ENCODE results near the gene RGS2. TPM values are rescaled to one million over a fixed set of nuclear protein-coding genes. Genes with fewer than 3 reads are reported as not detected.

Gene RGS2
- total and polyA plus RNA-seq, 8 donors = 40.6 to 204 (median 101) TPM

DNA sequence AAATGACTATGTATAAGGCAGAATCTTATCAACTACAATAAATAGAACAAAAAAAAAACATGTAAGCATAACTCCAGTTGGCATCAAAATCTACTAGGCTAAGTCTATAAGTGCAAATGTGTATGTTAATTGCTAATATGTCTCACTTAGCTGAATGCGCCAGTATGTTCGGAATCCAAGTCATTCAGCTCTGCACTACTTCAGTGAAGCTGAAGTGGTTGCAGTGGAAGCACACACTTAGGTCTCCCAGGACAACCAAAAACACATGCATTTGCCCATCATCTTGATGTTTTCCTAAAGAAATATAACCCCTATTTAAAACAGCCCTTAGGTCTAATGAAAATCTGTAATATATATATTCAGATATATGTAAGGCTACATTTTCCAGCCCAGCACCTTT, 41.0 kb upstream of the RGS2 start:
- Histone ChIP-seq H3K27ac (no peak overlapping the region), H3K4me1 (no peaks in the 10 kb centered on the region), H3K9me3 (no peaks in the 10 kb centered on the region), H3K36me3 (no peaks in the 10 kb centered on the region), H3K4me3 (no peak overlapping the region), H3K27me3 (no peaks in the 10 kb centered on the region)
- intact Hi-C loops (cut with DNase I; ENCODE audit: low total_unique reads) = no loop called here
- no peak for TF ChIP-seq CTCF (IDR thresholded peaks at IDR 0.05)
- no peak for TF ChIP-seq POLR2AphosphoS5 (IDR thresholded peaks at IDR 0.05)
- TF ChIP-seq EP300 (IDR thresholded peaks at IDR 0.05) = no peak
- TF ChIP-seq POLR2A (IDR thresholded peaks at IDR 0.05) = no peak
- DNase-seq = no peak
- WGBS, 5 donors = 72 to 89% (median 80%) methylated on average over 2 of the region's 2 CpGs

DNA sequence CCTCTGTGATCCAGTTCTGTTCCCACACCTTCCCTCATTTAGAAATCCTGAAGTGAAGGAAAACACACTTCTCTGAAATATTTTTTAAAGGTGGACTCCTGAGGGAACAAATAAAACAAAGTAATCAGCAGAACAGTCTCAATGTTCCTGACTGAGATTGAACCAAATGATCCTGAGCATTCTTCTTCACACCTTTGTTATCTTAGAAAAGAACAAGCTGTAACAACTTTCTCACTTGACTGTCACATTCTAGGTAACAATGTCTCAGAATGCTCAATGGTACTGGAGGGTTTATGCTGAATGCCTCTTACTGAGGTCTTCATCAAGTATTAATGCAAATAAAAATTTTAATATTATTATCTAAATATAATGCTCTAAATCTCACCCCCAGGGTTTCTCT, 40.4 kb upstream of the RGS2 start:
- Histone ChIP-seq H3K27me3 (no peaks in the 10 kb centered on the region), H3K27ac (no peak overlapping the region), H3K36me3 (no peaks in the 10 kb centered on the region), H3K4me3 (no peak overlapping the region), H3K9me3 (no peaks in the 10 kb centered on the region), H3K4me1 (no peaks in the 10 kb centered on the region)
- intact Hi-C loops (cut with DNase I; ENCODE audit: low total_unique reads) = no loop called here
- TF ChIP-seq EP300 (IDR thresholded peaks at IDR 0.05) (no peak), CTCF (IDR thresholded peaks at IDR 0.05) (no peak), POLR2AphosphoS5 (IDR thresholded peaks at IDR 0.05) (no peak), POLR2A (IDR thresholded peaks at IDR 0.05) (no peak)
- no peak for DNase-seq

GRCh38 chr1:192771341-192771740, 37.5 kb upstream of the RGS2 start:
- no peaks in the 10 kb centered on the region for H3K27me3 ChIP-seq
- intact Hi-C loops (cut with DNase I; ENCODE audit: low total_unique reads) = no loop called here
- no peak overlapping the region for H3K4me3 ChIP-seq
- no peaks in the 10 kb centered on the region for H3K4me1 ChIP-seq
- H3K27ac ChIP-seq = no peak overlapping the region
- WGBS, 5 donors = 93 to 98% (median 96%) methylated on average over 4 of the region's 4 CpGs
- TF ChIP-seq POLR2AphosphoS5 (IDR thresholded peaks at IDR 0.05) (no peak), EP300 (IDR thresholded peaks at IDR 0.05) (no peak), CTCF (IDR thresholded peaks at IDR 0.05) (no peak), POLR2A (IDR thresholded peaks at IDR 0.05) (no peak)
- H3K9me3 ChIP-seq = no peaks in the 10 kb centered on the region
- DNase-seq = no peak
- H3K36me3 ChIP-seq = no peaks in the 10 kb centered on the region

DNA sequence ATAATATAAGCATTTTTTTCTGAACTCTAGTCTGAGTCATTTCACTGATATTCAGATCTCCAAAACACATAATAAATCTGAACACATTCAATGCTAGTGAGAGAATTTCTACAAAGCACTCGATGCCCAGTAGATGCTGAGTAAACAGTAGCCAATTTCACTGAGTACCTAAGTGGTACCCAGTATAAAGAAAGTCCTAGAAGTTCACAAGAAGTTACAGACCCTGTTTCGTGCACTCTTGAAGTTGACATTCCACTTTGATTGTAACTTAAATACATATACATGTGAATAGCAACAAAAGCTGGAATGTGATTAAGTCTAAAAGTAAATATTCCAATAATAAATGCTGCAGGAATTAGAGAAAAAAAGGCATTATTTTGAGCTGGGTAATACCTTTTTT, 33.2 kb upstream of the RGS2 start:
- TF ChIP-seq POLR2A (IDR thresholded peaks at IDR 0.05) (no peak), CTCF (IDR thresholded peaks at IDR 0.05) (no peak), POLR2AphosphoS5 (IDR thresholded peaks at IDR 0.05) (no peak), EP300 (IDR thresholded peaks at IDR 0.05) (no peak)
- Histone ChIP-seq H3K4me3 (no peak overlapping the region), H3K36me3 (no peaks in the 10 kb centered on the region), H3K9me3 (peaks cover 0 to 6% (median 0%) of the 10 kb centered on the region in 4 donors), H3K27ac (no peak overlapping the region), H3K27me3 (no peaks in the 10 kb centered on the region), H3K4me1 (no peaks in the 10 kb centered on the region)
- no peak for DNase-seq
- intact Hi-C loops (cut with DNase I; ENCODE audit: low total_unique reads) = no loop called here
- 26 to 51% (median 47%) methylated on average over 2 of the region's 2 CpGs for WGBS, 5 donors

All from stomach (tissue), 9 donors.